Measurements from ENCODE around the gene PNMA6F. TPM values are rescaled to one million over a fixed set of nuclear protein-coding genes. Genes with fewer than 3 reads are reported as not detected.

Gene PNMA6F
- total and polyA plus RNA-seq, 2 of the 8 experiments (the other 6 are each of a cell fraction or from before 2014, with no cell fraction given), result 0.12 to 0.22 TPM

DNA sequence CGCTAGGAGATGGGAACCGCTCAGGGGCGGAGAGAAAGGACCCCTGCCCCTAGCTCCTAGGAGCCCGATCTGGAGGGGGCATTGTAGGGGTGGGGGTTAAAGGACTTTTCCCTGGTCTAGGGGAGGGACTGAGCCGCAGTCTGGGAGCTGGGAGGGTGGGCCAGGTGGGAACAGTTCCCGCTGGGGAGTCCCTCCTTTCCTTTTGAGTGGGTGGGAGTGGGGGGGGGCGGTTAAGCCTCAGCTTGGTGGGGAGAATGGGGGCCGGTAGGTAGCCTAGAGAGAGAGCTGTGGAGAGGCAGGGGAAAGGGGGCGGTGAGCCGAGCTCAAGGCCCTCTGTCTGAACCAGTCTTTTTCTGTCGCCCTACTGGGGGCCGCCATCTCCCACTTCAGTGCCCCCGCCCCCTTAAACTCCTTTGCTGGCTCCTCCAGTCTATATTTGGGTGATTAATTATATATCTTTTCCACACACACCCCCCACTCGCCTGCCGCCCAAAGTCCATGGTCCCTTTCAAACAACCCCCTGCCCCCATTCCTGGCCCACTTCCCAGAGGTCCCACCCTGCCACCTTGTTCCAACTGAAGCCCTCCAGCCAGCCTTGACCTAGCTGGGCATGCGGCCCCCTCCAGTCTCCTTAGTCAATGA lies 13.2 kb upstream of the PNMA6F start:
- FAIRE-seq, result no peak

More for the DNA sequence above, 13.2 kb upstream of the PNMA6F start:
- Histone ChIP-seq H4K20me1 (replicated peaks in 1 of 2; ENCODE audit: control insufficient read depth in 1 of 2, insufficient read depth in 2 of 2, low read length in 2 of 2) (peaks cover 0 to 1% of the 10 kb centered on the region in 2 experiments), H3K27me3 (replicated peaks in 1 of 4; ENCODE audit: control insufficient read depth in 3 of 4, extremely low read depth in 1 of 4, insufficient read depth in 3 of 4, low read length in 3 of 4) (no peaks in the 10 kb centered on the region), H3K18ac (ENCODE audit: extremely low read depth, low read length) (no peak overlapping the region), H2AK5ac (ENCODE audit: low read depth, low read length) (no peak overlapping the region), H3K79me2 (ENCODE audit: control insufficient read depth in 1 of 2, insufficient read depth in 2 of 2, low read length in 2 of 2) (peaks cover 0 to 5% of the 10 kb centered on the region in 2 experiments; a peak in 2 of 4 replicates), H2BK5ac (ENCODE audit: low read depth, low read length) (no peak overlapping the region), H4K5ac (ENCODE audit: insufficient read length, low read depth, low read length) (no peak overlapping the region), H2BK15ac (ENCODE audit: low read length) (no peak overlapping the region), H3K9me3 (ENCODE audit: insufficient read depth in 2 of 2, low read depth in 1 of 2, low read length in 1 of 2) (no peaks in the 10 kb centered on the region), H3K4ac (replicated peaks; ENCODE audit: insufficient read length, low read depth, low read length) (no peak overlapping the region), H4K91ac (replicated peaks; ENCODE audit: insufficient read length, low read length) (no peak overlapping the region), H3K9ac (replicated peaks in 1 of 4; ENCODE audit: extremely low read depth in 1 of 4, low read depth in 3 of 4, low read length in 3 of 4) (peak overlapping the region in 2 of 4 experiments; percentile 29 to 47; a peak in 5 of 7 replicates), H2AFZ (ENCODE audit: low read length) (no peak overlapping the region), H3K36me3 (ENCODE audit: control insufficient read depth in 2 of 4, insufficient read depth in 4 of 4, low read length in 3 of 4) (peaks cover 0 to 15% (median 0%) of the 10 kb centered on the region in 4 experiments; a peak in 1 of 8 replicates), H3K56ac (replicated peaks; ENCODE audit: insufficient read length, low read depth, low read length) (no peak overlapping the region), H3K4me1 (replicated peaks in 1 of 4; ENCODE audit: control insufficient read depth in 3 of 4, insufficient read depth in 4 of 4, low read length in 3 of 4) (peaks cover 0 to 6% (median 0%) of the 10 kb centered on the region in 4 experiments; a peak in 1 of 7 replicates), H3K4me3 (ENCODE audit: extremely low read depth in 1 of 4, insufficient read depth in 2 of 4, low read depth in 3 of 4, low read length in 4 of 4) (peak overlapping the region; percentile 55 to 98 (median 72)), H2BK120ac (replicated peaks; ENCODE audit: low read depth, low read length) (no peak overlapping the region), H3K14ac (ENCODE audit: insufficient read length) (no peak overlapping the region), H4K8ac (ENCODE audit: extremely low read depth, insufficient read depth, low read length) (no peak overlapping the region; the same call in 1 of the 2 replicates), H3K23ac (ENCODE audit: insufficient read length) (no peak overlapping the region), H3K79me1 (ENCODE audit: low read depth, low read length) (peaks cover 2% of the 10 kb centered on the region; the same call in 1 of the 2 replicates), H2BK20ac (ENCODE audit: low read length) (no peak overlapping the region), H3K23me2 (ENCODE audit: low read depth, low read length) (no peaks in the 10 kb centered on the region; the same call in 1 of the 2 replicates), H3K27ac (ENCODE audit: low read depth, low read length) (peak overlapping the region; percentile 52; the same call in 1 of the 2 replicates), H3K4me2 (ENCODE audit: insufficient read depth in 1 of 2, low read depth in 2 of 2, low read length in 2 of 2) (peak overlapping the region; percentile 57 to 60), H2BK12ac (ENCODE audit: low read depth, low read length) (no peak overlapping the region)
- TF ChIP-seq KDM4A (IDR thresholded peaks at IDR 0.05; ENCODE audit: low read depth, low read length, severe bottlenecking) (no peak), NANOG (IDR thresholded peaks at IDR 0.05; ENCODE audit: insufficient read depth, low read depth, low read length, poor library complexity, severe bottlenecking) (no peak), POLR2AphosphoS5 (IDR thresholded peaks at IDR 0.05; ENCODE audit: low read depth, low read length) (no peak), RBBP5 (IDR thresholded peaks at IDR 0.05; ENCODE audit: borderline replicate concordance, low read depth, low read length) (no peak), TAF1 (IDR thresholded peaks at IDR 0.05; ENCODE audit: low read depth, low read length) (no peak)
- no peak for DNase-seq (ENCODE audit: low read depth in 1 of 2, low spot score in 2 of 2)
- ChIA-PET POLR2A (ENCODE audit: partially characterized antibody) (interaction anchor here (1.1 to 1.6 kb wide), 3 partner anchors 10 to 160 kb away, joined by 3 to 4 read pairs (median 3); partner anchors contain the start of gene BGN), CTCF (ENCODE audit: partially characterized antibody) (interaction anchor here (0.8 to 1.3 kb wide), 3 partner anchors 16 to 104 kb away, joined by 3 to 5 read pairs (median 3); no protein-coding TSS in a partner anchor)
- WGBS, 2 experiments (ENCODE audit: extremely low coverage in 1 of 2, insufficient coverage in 1 of 2, insufficient read length in 1 of 2, insufficient replicate concordance in 2 of 2, low coverage in 1 of 2, low lambda C conversion rate in 2 of 2, missing lambda C conversion rate in 1 of 2), result no CpG with 5 or more reads among the region's 16 CpGs

All from H1 (cell line).